HG02798 (cell line): ENCODE measurements around the gene TMEM39A.

Source experiments
- ATAC-seq: cut with Tn5 transposase; IDR thresholded peaks from one replicate; pipeline ENCODE4 v1.9.1; 2021; ENCODE audit warnings: mild to moderate bottlenecking; ENCODE audit not compliant: unreplicated experiment, poor library complexity

The TMEM39A gene, protein sequence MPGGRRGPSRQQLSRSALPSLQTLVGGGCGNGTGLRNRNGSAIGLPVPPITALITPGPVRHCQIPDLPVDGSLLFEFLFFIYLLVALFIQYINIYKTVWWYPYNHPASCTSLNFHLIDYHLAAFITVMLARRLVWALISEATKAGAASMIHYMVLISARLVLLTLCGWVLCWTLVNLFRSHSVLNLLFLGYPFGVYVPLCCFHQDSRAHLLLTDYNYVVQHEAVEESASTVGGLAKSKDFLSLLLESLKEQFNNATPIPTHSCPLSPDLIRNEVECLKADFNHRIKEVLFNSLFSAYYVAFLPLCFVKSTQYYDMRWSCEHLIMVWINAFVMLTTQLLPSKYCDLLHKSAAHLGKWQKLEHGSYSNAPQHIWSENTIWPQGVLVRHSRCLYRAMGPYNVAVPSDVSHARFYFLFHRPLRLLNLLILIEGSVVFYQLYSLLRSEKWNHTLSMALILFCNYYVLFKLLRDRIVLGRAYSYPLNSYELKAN

DNA sequence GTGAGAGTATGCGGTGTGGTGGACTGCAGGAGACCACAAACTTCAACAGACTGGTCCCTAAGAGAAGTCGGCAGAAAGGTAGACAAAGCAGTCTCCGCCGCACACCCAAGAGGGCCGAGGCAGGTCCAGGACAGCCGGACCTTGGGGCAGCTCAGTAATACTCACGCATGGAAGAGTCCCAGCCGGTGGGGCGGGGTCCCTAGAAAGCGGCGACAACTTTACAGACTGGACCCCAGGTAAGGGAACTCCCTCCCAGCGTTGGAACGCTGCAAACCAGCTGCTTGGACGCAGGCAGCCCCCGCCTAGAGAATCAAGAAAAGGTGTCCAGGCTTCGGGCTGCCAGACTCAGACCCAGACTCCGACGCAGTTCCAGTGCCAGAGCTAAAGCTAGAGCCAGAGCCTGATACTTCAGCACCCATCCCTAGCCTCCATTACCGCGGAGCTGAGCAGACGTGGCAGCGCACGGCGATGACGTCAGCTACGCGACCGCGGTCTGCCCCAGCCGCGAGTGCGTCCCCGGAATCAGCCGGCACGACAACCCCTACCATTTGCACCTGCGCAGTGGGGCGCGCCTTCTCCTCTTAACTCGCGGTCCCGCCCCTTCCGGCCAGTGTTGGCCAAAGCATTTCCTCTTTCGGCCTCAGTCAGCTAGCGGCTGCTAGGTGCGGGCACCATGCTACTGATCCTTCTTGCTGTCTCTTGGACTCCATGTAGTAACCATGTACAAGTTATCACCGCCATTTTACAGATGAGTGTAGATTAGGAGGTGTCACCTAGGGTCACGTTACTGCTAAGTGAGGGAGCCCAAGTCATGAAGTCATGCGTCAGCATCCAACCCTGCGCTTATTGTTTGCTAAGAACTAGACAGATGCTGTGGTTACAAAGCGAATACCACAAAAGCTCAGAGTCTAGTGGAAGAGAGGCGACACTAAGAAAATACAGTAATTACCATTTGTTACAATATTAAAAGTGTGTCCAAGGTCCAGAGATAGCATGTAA lies at the start of gene TMEM39A:
TSS of gene TMEM39A (minus strand) at position 445 of the 999 bp plus-strand sequence. CDS start 1,541 bp downstream, outside the sequence.
- ATAC-seq, result peak; percentile 93

DNA sequence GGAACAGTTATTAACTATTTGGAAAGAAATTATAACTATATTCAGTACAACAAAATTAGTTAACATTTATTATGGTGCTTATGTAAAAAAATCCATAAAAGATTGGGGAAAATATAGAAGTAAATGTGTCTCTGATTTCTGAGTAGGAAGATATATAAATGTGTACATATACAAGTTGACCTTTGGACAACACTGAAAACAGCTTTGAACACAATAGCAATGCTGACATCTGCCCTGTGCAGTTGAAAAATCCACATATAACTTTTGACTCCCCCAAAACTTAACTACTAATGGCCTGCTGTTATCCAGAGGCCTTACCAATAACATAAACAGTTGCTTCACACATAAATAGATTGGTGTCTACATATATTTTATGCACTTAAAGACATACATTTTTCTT lies 47.3 kb upstream of the TMEM39A start:
- ATAC-seq, result no peak

DNA sequence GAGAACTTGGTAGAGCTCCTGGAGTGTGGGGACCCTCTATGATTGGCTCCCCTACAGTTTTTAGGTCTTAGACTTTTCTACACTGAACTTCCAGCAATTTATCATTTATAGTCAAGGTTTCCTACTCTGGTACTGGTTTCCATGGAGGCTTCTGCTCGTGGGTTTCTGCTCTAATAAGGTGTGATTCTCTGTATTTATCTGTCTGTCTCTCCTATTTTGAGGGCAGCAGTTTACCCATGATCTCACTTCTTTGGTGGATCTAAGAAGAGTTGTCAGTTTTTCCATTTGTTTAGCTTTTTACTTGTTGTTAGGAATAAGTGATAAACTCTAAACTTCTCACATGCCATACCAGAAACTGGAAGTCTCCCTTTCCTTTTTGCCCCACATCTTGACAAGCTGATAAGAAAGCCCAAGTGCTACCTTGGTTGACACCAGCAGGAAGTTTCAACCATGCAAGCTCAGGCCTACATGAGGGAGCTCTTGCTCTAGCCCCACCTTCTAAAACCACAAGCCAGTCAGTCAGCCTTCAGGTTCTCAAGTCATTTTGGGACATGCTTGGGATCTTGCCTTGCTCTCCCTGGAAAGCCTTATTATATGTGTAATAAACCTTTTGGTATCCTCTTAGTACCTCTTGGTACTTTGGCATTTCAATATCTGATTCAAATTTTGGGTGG lies 44.9 kb upstream of the TMEM39A start:
- peak; percentile 77 for ATAC-seq

DNA sequence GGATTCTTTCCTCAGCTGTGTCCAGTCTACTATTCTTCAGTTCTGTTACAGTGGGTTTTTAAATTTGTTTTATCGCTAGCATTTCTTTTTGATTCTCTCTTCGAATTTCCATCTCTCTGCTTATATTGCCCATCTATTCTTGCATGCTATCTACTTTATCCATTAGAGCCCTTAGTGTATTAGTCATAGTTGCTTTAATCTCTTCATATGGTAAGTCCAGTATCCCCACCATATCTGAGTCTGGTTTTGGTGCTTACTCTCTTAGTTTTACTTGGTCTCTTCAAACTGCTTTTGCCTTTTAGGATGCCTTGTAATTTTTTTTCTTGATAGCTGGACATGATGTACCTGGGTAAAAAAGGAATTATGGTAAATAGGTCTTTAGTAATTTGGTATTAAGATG lies 44.0 kb upstream of the TMEM39A start:
- ATAC-seq, result no peak

DNA sequence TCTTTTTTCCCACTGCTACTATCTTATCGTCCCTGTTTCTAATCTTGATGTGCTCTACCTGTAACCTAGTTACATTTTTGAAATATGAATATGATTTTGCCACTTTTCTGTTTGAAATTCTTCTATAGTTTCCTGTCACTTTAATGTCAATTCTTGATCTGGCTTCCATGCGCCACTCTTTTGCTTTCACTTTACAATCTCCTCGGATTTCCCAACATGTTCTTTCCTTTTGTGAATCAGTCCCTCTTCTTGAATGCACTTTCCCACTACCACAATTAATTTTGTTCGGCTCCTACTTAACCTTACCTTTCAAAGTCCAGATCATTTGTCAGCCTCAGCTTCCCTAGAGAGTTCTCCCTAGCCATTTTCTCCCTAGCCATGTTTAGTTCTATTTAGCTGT lies 43.2 kb upstream of the TMEM39A start:
- ATAC-seq, result no peak

DNA sequence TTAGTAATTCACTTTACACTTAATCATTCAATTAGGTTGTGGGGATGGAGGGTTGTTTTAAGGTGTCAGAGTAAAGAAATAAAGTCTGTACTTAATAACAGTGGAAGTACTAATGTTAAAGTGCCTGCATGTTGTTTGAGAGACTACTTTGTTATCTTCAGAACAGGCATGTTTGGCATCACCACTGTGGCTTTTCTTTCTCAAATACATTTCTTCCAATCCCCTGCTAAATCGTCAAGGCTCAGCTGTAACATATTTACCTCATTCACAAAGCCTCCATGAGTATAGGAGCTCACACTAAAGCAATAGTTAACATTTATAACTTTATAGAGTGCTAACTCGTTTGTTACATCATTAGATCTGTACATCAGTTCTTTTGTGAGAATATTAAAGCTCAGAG lies 37.5 kb upstream of the TMEM39A start:
- no peak for ATAC-seq

DNA sequence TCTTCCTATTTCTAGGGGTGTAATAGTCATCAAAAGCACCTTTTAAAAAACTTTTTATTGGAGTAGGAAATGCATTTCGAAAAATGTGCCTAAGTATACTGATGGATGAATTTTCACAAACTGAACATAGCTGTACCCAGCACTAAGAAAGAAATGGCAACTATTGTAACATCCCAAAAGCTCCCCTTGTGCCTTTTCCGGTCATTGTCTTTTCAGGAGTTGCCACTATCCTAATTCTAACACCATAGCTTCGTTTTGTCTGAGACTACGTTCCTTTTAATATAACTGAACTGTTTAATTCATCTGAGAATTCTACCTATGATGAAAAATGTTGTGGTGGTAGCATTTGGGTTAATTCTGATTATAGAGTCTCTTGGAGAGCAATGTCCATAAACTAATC lies 36.9 kb upstream of the TMEM39A start:
- ATAC-seq, result no peak

DNA sequence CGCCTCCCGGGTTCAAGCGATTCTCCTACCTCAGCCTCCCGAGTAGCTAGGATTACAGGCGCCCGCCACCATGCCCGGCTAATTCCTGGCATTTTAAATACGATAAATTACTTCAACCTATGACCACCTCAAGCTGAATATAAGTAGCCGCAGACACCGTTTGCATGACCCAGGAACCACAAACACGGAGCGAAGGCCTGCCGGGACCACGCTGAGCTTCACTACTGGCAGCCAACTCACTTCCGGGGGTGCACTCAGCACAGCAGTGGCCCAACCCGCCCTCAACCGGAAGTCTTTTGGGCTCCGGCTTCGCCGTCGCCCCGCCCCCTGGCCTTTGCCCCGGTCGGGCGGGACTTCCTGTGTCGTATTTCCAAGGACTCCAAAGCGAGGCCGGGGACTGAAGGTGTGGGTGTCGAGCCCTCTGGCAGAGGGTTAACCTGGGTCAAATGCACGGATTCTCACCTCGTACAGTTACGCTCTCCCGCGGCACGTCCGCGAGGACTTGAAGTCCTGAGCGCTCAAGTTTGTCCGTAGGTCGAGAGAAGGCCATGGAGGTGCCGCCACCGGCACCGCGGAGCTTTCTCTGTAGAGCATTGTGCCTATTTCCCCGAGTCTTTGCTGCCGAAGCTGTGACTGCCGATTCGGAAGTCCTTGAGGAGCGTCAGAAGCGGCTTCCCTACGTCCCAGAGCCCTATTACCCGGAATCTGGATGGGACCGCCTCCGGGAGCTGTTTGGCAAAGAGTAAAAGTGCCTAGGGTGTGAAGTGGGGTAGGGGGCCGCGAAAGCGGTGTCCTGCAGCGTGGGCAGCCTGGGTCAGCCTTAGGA lies 35.0 kb upstream of the TMEM39A start, which contains the start of gene TIMMDC1:
TSS of gene TIMMDC1 (plus strand) at position 362 of the 826 bp plus-strand sequence. CDS start at position 549, 187 bp downstream.
- ATAC-seq, result peak; percentile 99

DNA sequence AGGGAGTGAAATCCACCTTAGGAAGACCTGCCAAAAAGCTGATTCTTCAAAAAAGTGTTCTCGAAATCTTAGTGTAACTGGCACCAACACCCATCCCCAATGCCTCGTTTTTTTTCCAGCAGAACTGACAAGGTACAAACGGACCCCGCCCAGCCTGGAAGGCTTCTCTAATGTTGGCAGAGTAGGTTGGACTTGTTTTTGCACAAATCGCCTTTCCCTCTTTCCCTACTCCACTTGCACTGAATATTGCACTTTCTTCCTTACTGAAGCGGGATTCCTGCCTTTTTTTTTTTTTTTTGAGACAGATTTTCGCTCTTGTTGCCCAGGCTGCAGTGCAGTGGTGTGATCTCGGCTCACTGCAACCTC lies 34.4 kb upstream of the TMEM39A start:
- no peak for ATAC-seq

DNA sequence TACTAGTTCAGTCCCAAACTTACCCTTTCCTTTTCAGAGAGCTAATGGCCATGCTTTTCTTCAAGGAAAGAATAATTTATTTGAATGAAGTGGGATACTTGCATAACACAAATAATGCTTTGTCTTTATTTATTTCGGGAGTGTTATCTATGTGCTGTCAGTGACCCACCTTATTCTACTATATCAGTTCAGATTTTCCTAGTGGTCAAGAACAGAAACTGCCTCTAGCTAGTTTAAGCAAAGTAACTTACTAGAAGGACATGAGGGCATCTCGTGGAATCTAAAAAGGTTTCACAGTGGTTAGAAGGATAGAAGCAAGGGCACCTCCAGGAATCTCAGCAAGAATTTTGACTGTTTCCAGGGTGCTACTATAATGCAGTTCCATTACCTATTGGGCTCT lies 31.2 kb upstream of the TMEM39A start:
- ATAC-seq, result no peak

DNA sequence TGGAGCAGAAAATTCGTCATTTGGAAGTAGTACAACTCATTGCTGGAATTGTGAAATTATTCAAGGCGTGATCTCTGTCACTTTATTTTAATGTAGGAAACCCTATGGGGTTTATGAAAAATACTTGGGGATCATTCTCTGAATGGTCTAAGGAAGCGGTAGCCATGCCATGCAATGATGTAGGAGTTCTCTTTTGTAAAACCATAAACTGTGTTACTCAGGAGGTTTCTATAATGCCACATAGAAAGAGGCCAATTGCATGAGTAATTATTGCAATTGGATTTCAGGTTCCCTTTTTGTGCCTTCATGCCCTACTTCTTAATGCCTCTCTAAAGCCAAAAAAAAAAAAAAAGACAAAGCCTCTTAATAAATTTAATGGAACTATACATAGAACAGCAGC lies 29.4 kb upstream of the TMEM39A start:
- ATAC-seq, result no peak

DNA sequence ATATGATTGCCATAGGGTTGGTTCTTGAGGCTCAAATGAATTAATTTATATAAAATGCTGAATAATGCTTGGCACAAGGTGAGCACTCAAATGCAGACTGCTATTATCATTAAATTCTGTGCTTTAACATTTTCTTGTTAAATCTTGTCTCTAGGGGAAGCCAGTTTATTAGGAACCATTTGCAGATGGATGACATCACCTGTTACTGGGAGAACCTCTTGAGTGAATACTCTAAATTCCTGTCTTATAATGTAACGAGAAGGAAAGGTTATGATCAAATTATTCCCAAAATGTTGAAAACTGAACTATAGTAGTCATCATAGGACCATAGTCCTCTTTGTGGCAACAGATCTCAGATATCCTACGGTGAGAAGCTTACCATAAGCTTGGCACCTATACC lies 28.7 kb upstream of the TMEM39A start:
- no peak for ATAC-seq

DNA sequence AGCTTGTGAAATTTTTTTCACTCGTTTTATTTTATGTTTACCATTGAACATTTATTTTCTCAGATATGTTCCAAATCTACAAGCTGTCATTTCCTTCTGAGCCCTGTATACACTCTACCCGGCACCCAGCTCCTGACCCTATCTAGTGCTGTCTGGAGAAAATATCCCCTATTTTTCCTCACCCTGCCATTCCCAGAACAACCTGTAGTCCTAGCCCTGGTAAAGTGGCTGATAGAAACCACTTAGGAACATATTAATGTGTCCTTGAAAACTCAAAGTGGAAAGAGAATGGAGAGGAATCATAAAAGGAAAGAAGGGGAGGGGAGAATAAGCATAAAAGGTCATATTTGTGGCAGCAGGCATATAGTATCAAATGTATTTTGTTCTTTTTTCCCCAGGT lies 26.7 kb upstream of the TMEM39A start:
- ATAC-seq, result no peak

DNA sequence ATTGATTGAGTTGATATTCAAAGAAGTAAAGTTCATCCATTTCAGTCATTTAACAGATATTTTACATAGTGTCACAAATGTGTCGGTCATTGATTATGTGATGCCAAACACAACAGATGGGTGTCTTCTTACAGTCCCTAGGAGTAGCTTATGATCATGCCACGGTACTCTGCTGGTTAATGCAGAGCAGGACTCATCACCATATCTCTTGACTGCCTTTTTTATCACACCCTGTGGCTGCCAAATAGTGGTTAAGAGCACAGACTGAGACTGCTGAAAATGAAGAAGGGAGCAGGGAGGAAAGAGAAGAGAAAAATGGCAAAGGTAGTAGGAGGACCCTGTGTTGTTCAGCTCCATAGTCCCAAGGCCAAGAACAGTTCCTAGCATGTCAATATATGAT lies 22.1 kb upstream of the TMEM39A start:
- no peak for ATAC-seq

DNA sequence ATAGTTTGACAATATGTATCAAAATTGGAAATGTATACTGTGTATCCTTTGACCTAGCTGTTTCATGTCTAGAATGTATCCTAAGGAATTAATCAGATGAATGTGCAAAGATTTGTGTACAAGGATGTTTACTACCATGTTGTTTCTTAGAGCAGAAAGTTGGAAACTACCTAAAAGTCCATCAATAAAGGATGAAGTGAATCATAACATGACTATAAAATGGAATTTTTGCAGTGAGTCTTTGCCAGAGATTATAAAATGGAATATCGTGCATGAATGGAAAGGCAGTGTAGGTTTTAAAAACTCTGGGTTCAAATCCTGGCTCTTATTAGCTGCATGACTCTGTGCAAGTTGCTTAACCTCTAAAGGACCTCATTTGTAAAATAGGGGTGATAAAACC lies 19.7 kb upstream of the TMEM39A start:
- no peak for ATAC-seq

DNA sequence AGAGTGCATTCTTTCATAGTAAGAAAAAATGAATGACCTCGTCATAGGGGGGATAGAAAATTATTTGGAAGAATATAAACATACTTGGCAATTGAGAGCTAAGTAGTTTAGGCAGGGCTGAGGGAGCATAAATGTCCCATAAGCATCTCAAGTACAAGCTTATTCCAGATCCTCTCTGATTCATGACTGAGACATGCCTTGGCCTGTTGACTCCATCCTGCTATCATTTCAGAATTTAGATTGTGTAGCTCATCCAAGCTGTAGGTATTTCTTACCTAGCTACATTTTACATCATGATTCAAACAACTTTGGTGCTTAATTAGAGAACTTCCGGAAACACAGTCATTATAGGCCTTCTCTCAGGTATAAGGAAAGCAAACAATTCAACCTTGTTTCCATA lies 17.7 kb upstream of the TMEM39A start:
- ATAC-seq, result no peak

DNA sequence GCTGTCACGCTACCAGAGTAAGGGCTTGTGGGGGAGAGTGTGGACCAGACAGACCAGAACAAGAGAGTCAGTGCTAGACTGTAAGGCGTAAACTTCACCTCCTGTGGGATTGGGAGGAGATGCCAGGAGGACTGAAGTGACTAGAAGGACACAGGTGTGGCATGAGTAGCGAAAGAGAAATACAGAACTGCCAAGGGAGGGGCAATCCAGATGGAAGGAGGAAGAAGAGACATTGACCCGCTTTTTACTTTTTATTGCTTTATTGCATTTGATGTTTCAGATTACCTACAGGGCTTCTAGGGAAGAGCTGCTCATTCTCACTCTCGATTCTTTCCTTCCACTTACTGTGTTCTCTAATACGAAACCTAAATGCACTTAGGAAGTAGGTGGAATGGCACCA lies 7.5 kb upstream of the TMEM39A start:
- ATAC-seq, result no peak

DNA sequence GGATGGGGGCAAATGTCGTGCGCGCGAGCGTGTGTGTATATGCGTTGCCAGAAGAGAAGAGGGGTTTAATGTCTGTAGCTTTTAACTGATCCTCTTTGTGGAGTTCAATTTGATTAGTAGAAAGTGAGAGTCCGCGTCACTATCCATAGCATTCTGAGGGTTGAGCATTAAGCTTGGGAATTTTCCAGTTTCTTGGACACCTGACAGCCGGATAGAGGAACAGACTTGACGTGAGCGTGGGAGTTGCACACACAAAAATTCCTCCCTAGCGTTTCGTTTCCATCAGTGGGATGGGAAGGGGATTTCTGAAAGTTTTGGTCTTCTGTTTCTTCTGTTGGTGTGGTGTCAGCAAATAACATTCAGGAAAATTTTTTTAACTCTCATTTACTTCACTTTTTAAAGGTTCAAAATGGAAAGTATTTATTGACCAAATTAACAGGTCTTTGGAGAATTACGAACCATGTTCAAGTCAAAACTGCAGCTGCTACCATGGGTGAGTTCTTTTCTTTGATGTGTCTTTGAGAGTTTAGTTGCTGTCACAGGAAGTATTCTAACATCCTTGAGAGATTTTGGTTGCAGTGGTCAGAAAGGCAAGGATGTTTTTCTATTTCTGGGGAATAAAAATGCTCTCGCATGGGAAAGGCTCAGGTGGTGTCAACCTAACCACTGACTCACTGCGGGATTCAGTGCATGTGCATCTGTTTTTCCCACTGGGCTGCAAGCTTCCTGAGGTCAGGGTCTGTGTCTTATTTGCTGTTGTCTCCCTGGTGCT lies 6.2 kb upstream of the TMEM39A start:
- no peak for ATAC-seq

DNA sequence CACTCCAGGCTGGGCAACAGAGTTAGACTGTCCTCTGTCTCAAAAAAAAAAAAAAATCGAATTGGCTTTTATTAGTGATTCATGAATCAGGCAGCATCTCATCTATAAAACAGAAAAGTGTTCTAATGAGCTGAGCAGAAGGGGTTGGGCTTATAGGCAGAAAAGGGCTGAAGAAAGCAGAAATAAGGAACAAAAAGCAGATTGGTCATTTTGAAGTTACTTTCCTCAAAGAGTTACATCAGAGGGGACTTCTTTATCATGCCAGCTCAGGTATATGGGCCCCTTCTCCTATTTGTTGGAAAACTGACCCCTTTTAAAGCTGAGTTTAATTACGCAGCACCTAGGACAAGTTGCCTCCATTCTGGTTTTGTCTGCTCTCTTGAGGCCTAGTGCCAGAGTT lies 4.6 kb upstream of the TMEM39A start:
- ATAC-seq, result no peak
